Stimulated activated CD4-positive, alpha-beta T cell treated with anti-CD3 and anti-CD28 coated beads, Interleukin-2, amount 100 ng/mL, for 48 hours (primary cell): ENCODE measurements around the gene CADPS2.

Experiments
- DNase-seq, 2 donors: peaks; one replicate each; pipeline ENCODE4 v3.0.0-alpha.2; 2020

Gene CADPS2

DNA sequence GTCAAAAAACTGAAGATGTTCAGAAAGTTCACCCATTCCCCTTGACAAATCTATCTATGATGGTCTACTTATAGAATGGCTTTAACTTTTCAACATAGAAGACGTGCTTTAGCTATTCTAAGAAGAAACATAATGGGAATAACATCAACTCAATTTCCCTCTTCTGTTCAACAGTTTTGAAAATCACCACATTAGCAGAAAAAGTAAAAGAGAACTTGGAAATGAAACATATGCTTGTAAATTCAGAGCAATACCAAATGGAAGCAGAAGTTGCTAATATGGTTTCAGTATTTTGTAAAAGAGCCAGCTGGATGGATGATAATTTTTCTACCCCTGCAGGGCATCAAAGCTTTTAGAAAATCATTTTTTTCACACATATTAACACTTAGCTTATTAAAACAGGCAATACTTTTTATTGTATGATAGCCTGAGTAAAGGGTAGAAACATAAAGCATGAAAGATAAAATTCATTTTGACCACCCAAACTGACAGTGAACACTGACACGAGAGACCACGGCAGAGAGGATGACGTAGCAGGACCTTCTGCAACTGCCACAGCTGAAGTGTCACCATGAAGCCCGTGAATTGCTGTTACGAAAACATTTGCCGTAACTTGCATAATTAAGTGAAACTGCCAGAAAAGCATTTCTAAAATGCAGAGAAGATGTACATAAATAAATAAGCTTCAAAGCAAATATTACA, 542.5 kb downstream of the CADPS2 start:
- DNase-seq: no peak

- no peak for DNase-seq
Measured at GRCh38 chr7:122340427-122340826, 545.8 kb downstream of the CADPS2 start.

DNA sequence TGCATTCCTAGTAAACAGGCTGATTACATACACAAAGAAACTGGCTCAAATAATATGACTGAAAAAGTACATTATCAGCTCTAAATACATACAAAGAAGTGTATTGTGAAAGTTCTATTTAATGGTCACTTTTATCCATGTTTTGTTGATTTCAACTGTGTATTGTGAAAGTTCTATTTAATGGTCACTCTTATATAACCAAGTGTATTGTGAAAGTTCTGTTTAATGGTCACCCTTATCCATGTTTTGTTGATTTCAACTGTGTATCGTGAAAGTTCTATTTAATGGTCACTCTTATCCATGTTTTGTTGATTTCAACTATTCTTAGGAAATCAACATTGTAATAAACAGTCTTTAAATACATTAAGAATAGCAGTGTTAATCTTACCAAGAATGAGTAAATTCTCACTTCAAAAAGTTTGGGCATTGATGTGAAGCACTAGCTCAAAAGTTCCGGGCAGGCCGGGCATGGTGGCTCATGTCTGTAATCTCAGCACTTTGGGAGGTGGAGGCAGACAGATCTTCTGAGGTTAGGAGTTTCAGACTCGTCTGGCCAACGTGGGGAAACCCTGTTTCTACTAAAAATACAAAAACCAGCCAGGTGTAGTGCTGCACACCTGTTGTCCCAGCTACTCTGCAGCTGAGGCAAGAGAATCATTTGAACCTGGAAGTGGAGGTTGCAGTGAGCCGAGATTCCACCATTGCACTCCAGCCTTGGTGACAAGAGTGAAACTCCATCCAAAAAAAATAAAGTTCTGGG, 546.9 kb downstream of the CADPS2 start:
- DNase-seq: no peak

DNA sequence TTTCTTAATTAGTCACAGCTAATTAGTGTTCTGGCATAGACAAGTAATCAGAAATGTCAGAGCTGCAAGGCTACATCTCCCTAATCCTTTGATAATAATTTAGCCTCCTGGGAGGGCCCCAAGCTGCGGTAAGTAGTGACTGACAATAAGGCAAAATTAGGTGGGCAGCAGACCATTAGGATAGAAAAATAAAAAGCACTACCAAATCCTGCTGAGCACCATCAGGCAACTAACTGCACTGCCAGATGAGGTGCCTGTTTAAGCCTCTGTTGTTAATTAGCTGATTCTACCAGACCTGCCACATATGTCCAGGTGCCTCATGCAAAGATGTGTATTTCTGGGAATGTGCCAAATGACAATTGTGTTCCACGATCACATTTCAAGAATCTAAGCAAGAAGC, 549.2 kb downstream of the CADPS2 start:
- no peak for DNase-seq

DNA sequence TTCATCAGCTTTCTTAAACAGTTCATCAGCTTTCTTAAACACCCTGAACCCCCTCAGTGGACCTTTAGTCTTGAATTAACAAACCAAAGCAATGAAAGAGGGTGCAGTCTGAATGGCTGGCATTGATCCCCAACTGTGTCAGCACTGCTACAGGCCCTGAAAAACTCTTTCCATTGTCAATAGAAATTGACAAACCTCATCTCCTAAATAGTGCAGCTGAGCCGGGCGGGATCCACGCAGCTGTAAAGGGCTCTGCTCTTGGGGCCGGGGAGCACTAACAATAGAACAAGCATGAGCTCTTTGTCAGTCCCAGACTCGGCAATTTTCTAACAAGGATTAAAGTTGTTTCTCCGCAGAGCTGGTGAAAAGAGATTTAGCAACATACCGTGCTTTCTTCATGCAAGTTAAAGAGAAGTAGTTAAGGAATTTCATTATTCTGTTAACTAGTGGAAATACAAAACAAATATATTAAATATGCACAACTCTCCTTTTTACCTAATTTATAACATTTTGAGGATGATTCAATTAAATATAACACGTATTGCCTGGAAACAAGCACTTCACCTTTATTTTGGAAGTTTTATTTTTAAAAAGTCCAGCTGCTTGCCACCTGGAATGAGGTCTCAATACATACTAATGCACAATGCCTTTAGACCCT, 557.0 kb downstream of the CADPS2 start:
- DNase-seq: no peak

DNA sequence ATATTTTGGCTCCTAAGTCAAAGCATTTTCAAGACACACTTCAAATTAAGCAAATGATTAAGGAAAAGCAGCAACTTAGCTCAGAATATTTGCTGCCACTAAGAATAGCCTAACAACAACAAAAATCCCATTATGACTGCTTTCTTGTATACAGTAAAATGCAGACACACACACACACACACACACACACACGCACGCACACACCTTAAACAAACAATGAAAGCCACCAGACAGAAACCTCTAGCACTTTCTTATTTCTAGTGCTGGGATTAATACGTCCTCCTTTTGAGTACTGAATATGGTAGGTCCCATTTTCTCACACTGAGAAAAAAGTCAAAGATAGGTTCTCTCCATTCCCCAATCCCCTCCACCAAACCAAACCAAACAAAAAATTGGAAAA, 558.3 kb downstream of the CADPS2 start:
- no peak for DNase-seq

DNA sequence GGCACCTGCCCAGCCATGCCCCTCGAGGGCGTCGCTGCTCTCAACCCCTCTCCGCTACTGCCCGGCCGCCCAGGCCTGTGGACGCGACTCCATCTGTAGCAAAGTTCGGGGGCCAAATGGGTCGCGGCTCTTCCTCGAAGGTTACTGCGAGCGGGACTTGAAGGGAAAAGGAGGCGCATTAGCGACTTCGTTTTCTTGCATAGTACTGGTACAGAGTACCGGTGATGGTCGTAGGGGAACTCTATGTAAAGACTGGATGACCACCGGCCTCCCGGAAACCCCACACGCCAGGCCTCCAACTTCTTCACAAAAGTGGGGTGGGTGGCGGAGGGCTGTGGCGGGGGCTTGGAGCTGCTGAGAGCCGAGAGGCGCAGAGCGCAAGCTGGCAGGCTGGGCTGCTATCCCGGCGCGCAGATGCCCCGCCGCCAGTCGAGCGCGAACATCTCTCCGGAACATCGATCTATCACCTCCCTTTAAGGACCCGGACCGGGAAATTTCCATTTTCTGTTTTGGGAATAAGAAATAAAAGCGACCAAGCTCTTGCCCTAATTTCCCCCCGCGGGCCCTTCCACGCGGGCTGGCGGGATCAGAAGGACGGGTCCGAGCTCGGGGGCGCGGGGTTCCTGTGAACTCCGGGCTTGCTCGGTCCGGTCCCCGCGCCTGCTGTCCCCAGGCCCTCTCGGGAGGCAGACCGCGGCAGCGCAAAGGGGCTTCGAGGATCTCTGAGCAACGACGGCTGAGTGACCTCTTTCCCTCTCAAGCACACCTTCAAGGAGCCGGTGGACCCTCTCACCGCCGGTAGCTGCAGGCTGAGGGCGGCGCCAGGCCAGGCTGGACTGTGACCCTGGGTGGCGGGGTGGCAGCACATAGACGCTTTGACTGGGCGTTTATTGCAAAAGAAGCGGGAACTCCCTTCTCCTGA, 569.5 kb downstream of the CADPS2 start:
- DNase-seq: no peak

GRCh38 chr7:122315507-122316466, 570.5 kb downstream of the CADPS2 start:
- no peak for DNase-seq

DNA sequence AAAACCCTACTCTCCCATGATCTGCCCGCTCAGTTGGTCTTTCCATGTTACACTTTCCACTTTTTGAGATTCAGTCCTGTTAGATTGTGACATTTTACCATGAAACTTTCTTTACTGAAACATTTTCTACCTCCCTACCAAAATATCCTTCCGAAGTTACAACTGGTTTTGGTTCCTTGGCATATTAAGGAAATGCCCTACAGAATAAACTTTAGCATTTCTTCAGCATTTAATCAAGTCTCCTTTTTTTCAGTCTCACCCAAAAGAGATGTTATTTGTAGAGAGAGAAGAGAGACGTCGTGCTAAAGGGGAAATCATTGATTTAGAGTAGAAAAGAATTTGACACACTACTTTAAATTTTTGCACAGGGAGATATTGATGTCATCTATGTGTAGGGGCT, 572.0 kb downstream of the CADPS2 start:
- no peak for DNase-seq

DNA sequence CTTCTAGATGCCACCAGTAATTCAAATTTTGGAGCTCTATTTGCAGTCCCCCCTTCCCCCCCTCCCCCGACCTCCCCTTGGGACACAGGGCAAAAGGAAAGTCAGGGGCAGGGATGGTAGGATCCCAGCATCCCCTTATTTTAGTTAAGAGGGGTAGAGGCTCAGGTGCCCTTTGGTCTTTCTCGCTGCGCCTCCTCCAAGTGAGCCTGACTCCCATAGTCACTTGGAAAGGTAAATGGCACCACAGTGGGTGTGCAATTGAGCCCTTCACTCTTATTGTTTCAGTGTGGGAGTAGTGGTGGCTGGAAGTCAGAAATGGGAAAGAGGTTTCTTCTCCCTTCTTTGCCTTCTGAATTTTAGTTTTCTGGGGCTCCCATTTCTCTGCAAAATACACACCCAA, 573.5 kb downstream of the CADPS2 start:
- no peak for DNase-seq

- no peak for DNase-seq
Measured at GRCh38 chr7:122311734-122312450, 574.4 kb downstream of the CADPS2 start.

DNA sequence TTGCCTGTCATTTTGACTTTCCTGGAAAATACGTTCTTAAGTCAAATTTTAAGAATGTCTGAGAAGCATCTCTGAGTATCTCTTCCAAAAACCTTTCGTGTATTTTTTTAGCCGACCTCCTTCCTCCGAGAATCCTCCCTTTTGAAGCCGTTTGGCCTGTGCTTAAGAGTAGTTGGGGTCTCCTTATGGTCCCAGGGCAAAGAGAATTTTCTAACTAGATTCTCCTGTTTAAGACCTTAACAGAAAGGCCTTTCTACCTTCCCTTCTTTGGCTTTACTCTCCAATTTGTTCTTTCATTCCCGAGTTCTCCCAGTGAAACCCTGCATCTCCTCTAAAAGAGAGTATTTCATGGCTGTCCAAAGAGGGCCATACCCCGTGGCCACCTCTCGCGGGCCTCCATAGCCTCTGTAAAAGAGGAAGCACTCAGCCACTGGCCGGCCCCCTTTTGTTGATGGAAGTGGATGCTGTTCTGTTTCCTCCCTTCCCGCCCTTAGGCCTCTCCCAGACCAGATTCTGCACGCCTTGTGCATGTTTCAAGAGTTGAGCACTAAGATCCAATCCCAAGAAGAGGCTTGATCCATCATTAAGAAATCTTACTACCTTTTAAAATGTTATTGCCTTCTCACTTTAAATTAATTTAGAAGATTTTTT, 575.1 kb downstream of the CADPS2 start:
- DNase-seq: no peak

DNA sequence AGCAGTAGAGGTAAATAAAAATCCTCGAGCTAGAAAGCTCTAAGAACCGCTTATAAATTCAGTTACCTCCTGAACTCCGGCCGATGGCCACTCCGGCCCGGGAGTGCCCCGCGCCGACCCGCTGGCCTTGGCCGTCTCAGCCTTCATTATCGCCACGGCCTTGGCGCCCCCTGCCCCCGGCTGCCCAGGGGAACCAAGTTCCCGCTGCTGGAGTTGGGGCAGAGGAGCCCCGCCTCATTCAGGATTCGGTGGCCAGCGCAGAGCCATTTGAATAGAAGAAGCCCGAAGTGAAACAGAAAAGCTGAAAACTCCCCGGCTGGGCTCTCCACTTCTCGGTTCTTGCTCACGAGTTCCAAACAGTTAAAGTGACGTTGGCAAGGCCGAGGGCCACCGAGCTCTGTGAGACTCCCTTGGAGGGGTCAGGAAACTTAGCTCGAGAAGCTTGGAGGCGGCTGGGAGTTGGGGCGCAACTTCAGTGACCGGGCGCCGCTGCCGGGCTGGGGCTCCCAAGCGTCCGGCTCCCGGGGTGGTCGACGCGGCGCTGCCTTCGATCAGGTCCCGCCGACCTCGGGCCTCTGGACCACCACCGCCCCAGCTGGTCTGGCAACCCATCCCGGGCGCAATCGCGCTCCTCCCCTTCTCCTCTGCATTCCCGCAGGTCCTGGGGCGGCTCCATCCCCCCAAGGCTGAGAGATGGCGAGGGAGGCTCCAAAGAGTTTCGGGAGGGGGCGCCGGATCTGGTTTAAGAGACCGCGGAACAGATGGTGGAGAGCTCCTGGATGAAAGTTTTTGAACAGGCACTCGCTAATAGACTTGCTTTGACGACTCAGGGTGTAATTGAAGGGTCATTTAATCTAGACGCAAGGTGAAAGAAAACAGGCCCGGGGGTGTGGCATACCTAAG, 575.9 kb downstream of the CADPS2 start:
- DNase-seq: no peak

DNA sequence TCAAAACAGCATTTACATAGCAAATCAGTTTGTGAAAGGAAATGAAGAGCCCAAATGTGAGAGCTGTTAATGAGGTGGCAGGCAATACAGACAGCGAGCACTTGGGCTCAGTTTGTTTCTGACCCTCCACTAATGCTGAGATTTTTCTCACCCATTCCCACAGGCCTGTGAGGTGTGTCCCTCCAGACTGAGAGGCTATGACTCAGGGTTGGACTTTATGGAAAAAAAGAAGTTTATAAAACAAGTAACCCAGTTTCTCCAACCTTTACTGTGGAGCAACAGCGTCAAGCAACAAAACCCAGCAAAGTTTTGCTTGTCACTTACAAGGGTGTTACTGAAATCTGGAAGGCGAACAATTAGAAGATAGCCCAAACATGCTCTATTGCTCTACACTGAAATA, 576.8 kb downstream of the CADPS2 start:
- no peak for DNase-seq

GRCh38 chr7:122307228-122307621, 579.0 kb downstream of the CADPS2 start:
- no peak for DNase-seq

GRCh38 chr7:122306320-122307227, 579.7 kb downstream of the CADPS2 start:
- no peak for DNase-seq

DNA sequence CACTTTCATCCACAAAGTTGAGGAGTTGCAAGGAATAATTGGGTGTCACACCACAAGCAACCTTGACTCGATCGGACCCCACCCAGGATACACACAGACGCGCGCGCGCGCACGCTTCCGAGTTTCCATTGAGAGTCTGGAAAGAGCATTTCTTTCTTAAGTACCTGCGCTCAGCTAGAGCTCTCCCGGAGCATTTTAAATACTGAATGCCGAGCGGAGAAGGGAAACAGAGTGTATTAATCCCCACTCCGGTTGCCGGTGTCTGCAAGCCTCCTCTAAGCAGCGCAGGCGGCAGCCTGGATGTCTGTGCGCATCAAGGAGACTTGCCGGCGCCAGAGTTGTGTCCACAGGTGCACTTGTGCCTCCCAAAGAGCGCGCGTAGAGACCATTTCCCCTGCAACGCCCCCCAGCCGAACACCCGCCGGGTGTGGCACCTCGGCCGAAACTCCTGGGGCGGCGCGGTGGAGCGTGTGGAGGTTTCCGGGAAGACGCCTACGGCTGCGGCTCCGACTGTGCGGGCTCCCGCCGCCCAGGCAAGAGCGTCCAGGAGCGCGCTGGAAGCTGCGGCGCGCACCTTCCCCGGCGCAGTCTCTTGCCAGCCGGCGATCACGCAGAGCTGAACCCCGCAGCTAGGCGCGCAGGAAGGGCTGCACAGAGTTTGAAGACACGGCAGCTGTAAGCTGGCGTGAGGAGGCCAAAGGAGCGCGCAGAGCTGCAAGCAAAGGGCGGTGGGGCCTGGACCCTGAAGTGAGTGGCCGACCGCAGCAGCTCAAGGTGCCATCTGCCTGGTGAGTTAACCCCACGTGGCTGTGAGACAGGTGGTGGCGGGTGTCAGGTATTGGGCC, 580.6 kb downstream of the CADPS2 start:
- no peak for DNase-seq
